MM.1S (cell line): ENCODE results near the gene MANSC4.

Experiments used
- CTCF ChIP-seq: fragments of 300-600 bp; sonication (generic); IDR thresholded peaks from 2 replicates; pipeline ENCODE4 v1.5.1; 2016; ENCODE audit warnings: antibody characterized with exemption, low read length, mixed read lengths
- EZH2 ChIP-seq: fragments of 300-600 bp; sonication (generic); optimal IDR thresholded peaks from 2 replicates; pipeline ENCODE3; 2017; ENCODE audit warnings: low read depth, mild to moderate bottlenecking, antibody characterized with exemption, low read length, mixed read lengths

DNA sequence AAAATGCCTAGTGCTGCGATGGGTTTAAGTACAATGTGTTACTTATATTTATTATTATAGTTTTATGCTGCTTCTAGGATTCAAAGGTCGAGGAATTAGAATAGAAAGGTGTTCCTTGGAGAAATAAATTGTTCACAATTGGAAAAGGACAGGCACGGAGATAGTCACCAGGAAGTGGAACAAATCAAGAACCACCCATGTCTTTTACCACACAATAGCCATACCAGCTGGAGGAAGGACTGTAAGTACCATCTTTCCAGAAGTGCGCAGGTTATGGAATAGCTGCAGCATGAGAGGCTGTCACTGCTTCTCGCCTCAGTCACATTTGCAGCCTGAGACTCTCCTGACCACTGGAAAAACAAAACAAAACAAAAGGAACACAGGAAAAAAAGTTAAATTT, 40.5 kb upstream of the MANSC4 start:
- TF ChIP-seq CTCF, result no peak
- no peak for TF ChIP-seq EZH2
